Uterus (tissue), 4 donors: ENCODE measurements around the gene TRIM65. TPM values are rescaled to one million over a fixed set of nuclear protein-coding genes. Genes with fewer than 3 reads are reported as not detected.

ENCODE experiments used
- DNase-seq, 2 donors: peaks; one replicate each; pipeline ENCODE4 v3.0.0-alpha.2; 2019 to 2020
- H3K27ac ChIP-seq, 2 donors: fragments of 200-600 bp; sonication (generic); 1 replicate in 1 of 2; 2 replicates in 1 of 2; pipeline ENCODE4 v1.5.1; 2016 to 2018
- H3K27me3 ChIP-seq, 2 donors: fragments of 200-600 bp; sonication (generic); one replicate each; pipeline ENCODE4 v1.5.1; 2018 to 2019; ENCODE audit warnings: control low read depth in 1 of 2
- H3K36me3 ChIP-seq, 2 donors: fragments of 200-600 bp; sonication (generic); one replicate each; pipeline ENCODE4 v1.5.1; 2019; ENCODE audit warnings: control low read depth in 1 of 2
- H3K4me1 ChIP-seq, 2 donors: fragments of 200-600 bp; sonication (generic); one replicate each; pipeline ENCODE4 v1.5.1; 2018 to 2019; ENCODE audit warnings: control low read depth in 1 of 2
- H3K4me3 ChIP-seq, 2 donors: fragments of 200-600 bp; sonication (generic); 1 replicate in 1 of 2; 2 replicates in 1 of 2; pipeline ENCODE4 v1.5.1; 2018 to 2019; ENCODE audit warnings: mild to moderate bottlenecking in 1 of 2
- H3K9me3 ChIP-seq, 2 donors: fragments of 200-600 bp; sonication (generic); one replicate each; pipeline ENCODE4 v1.5.1; 2019; ENCODE audit warnings: control low read depth in 1 of 2
- CTCF ChIP-seq, 4 experiments: fragments of 200-600 bp in 2 of 4; fragments of 450-650 bp in 2 of 4; sonication (generic) in 2 of 4; IDR thresholded peaks; one replicate each; pipeline ENCODE4 v1.5.1; 2016 to 2019; ENCODE audit warnings: antibody characterized with exemption in 4 of 4, mild to moderate bottlenecking in 2 of 4, moderate library complexity in 1 of 4
- POLR2A ChIP-seq, 2 donors: fragments of 450-650 bp; IDR thresholded peaks; one replicate each; pipeline ENCODE4 v1.6.1; 2016; ENCODE audit warnings: antibody characterized with exemption in 2 of 2, mild to moderate bottlenecking in 1 of 2, moderate library complexity in 1 of 2
- intact Hi-C: fragments of 100-400 bp; cut with DNase I; formaldehyde crosslinking; loops from one replicate; pipeline ENCODE4 v1.15.1; 2023; ENCODE audit warnings: low total_unique reads
- total RNA-seq, 4 donors: library from RNA; depleted of rRNA in 3 of 4; stranded (reverse); fragments of >200 nt in 3 of 4; gene quantifications; one replicate each; pipeline versions ENCODE4 v1.1.0 to v1.2.4, GENCODE V29; 2014 to 2023
- donor health status: DM: yes; HTN: yes; CAD: no.

The TRIM65 gene
- total RNA-seq, 4 donors from 2014 or later: 20.0 to 36.9 (median 30.1) TPM

- H3K27me3 ChIP-seq: no peaks in the 10 kb centered on the region
- no peaks in the 10 kb centered on the region for H3K36me3 ChIP-seq
- no peaks in the 10 kb centered on the region for H3K9me3 ChIP-seq
- DNase-seq: no peak
- intact Hi-C loops: no loop called here
- TF ChIP-seq POLR2A (IDR thresholded peaks at IDR 0.05) (no peak), CTCF (IDR thresholded peaks at IDR 0.05) (no peak)
- H3K27ac ChIP-seq: no peak overlapping the region
- H3K4me3 ChIP-seq: no peak overlapping the region
- peaks cover 0 to 7% of the 10 kb centered on the region in 2 donors for H3K4me1 ChIP-seq
Observed at GRCh38 chr17:75900691-75901533, 4.2 kb upstream of the TRIM65 start.

GRCh38 chr17:75899767-75900468, 3.2 kb upstream of the TRIM65 start:
- Histone ChIP-seq H3K27me3 (no peaks in the 10 kb centered on the region), H3K36me3 (no peaks in the 10 kb centered on the region), H3K4me3 (no peak overlapping the region), H3K4me1 (peaks cover 0 to 15% of the 10 kb centered on the region in 2 donors), H3K27ac (no peak overlapping the region), H3K9me3 (no peaks in the 10 kb centered on the region)
- no peak for TF ChIP-seq CTCF (IDR thresholded peaks at IDR 0.05)
- no peak for DNase-seq
- intact Hi-C loops: loop anchor here (10.0 kb wide), 1 partner anchor 55 kb away; the partner anchor contains the start of gene UNC13D

GRCh38 chr17:75899353-75899752, 2.6 kb upstream of the TRIM65 start:
- no peaks in the 10 kb centered on the region for H3K36me3 ChIP-seq

GRCh38 chr17:75898791-75899190, 2.0 kb upstream of the TRIM65 start:
- Histone ChIP-seq H3K9me3 (no peaks in the 10 kb centered on the region), H3K36me3 (no peaks in the 10 kb centered on the region), H3K4me1 (peaks cover 0 to 15% of the 10 kb centered on the region in 2 donors), H3K4me3 (no peak overlapping the region), H3K27ac (no peak overlapping the region), H3K27me3 (no peaks in the 10 kb centered on the region)
- DNase-seq: no peak
- intact Hi-C loops: loop anchor here (10.0 kb wide), 1 partner anchor 54 kb away; the partner anchor contains the start of gene UNC13D
- TF ChIP-seq CTCF (IDR thresholded peaks at IDR 0.05) (no peak), POLR2A (IDR thresholded peaks at IDR 0.05) (no peak)

More at GRCh38 chr17:75899353-75899752, 2.6 kb upstream of the TRIM65 start:
- peaks cover 0 to 20% of the 10 kb centered on the region in 2 donors for H3K4me1 ChIP-seq
- H3K9me3 ChIP-seq: no peaks in the 10 kb centered on the region
- H3K4me3 ChIP-seq: no peak overlapping the region
- H3K27me3 ChIP-seq: no peaks in the 10 kb centered on the region
- no peak for DNase-seq
- TF ChIP-seq CTCF (IDR thresholded peaks at IDR 0.05) (no peak), POLR2A (IDR thresholded peaks at IDR 0.05) (no peak)
- H3K27ac ChIP-seq: no peak overlapping the region
- intact Hi-C loops: loop anchor here (10.0 kb wide), 1 partner anchor 55 kb away; the partner anchor contains the start of gene UNC13D

GRCh38 chr17:75898065-75898464, 1.3 kb upstream of the TRIM65 start:
- Histone ChIP-seq H3K9me3 (no peaks in the 10 kb centered on the region), H3K27me3 (no peaks in the 10 kb centered on the region), H3K4me1 (peaks cover 0 to 13% of the 10 kb centered on the region in 2 donors), H3K36me3 (no peaks in the 10 kb centered on the region), H3K4me3 (no peak overlapping the region), H3K27ac (peak overlapping the region in 1 of 2 donors; percentile 92)
- DNase-seq: no peak
- intact Hi-C loops: loop anchor here (10.0 kb wide), 1 partner anchor 53 kb away; the partner anchor contains the start of gene UNC13D
- no peak for TF ChIP-seq CTCF (IDR thresholded peaks at IDR 0.05)
- TF ChIP-seq POLR2A (IDR thresholded peaks at IDR 0.05): no peak
